HEK293T (cell line): Measurements from ENCODE around the gene FAM24B.
"Not testable (repeated sequence)": the region's sequence is repeated elsewhere in the genome, so short reads cannot be mapped to it uniquely, and the experiment has no call there.

Experiments used
- CTCF ChIA-PET: fragments of 350-600 bp; formaldehyde crosslinking; extraction: SDS; loops from one replicate; lab custom pipeline; 2021; ENCODE audit warnings: antibody characterized with exemption, inconsistent platforms; lab: Yijun Ruan, JAX
- POLR2A ChIA-PET: fragments of 350-600 bp; formaldehyde crosslinking; extraction: SDS; loops from one replicate; lab custom pipeline; 2020; ENCODE audit warnings: antibody characterized with exemption, inconsistent platforms; lab: Yijun Ruan, JAX
- DNase-seq: peaks from one replicate; pipeline ENCODE4 v3.0.0; 2012; ENCODE audit warnings: mixed read lengths; ENCODE audit errors: extremely low spot score
- ARNT ChIP-seq: fragments of 450-650 bp; IDR thresholded peaks from 2 replicates; pipeline ENCODE4 v1.6.1; 2017; ENCODE audit warnings: mild to moderate bottlenecking
- BHLHE40 ChIP-seq: fragments of 450-650 bp; IDR thresholded peaks from 2 replicates; pipeline ENCODE4 v1.6.1; 2016; ENCODE audit warnings: mild to moderate bottlenecking, moderate library complexity, borderline replicate concordance
- CTBP1 ChIP-seq: fragments of 450-650 bp; IDR thresholded peaks from 2 replicates; pipeline ENCODE4 v1.6.1; 2016; ENCODE audit warnings: borderline replicate concordance
- ELF4 ChIP-seq: fragments of 450-650 bp; IDR thresholded peaks from 2 replicates; pipeline ENCODE4 v1.6.1; 2017; ENCODE audit warnings: antibody characterized with exemption
- FOXA1 ChIP-seq: fragments of 450-650 bp; IDR thresholded peaks from 2 replicates; pipeline ENCODE4 v1.6.1; 2016; ENCODE audit warnings: mild to moderate bottlenecking
- FOXK2 ChIP-seq: fragments of 450-650 bp; IDR thresholded peaks from 2 replicates; pipeline ENCODE4 v1.6.1; 2016; ENCODE audit warnings: mild to moderate bottlenecking
- FOXM1 ChIP-seq: fragments of 450-650 bp; IDR thresholded peaks from 2 replicates; pipeline ENCODE4 v1.6.1; 2017; ENCODE audit warnings: mild to moderate bottlenecking, borderline replicate concordance
- HDGF ChIP-seq: fragments of 450-650 bp; IDR thresholded peaks from 2 replicates; pipeline ENCODE4 v1.6.1; 2017; ENCODE audit warnings: antibody characterized with exemption, borderline replicate concordance
- L3MBTL2 ChIP-seq: fragments of 450-650 bp; conservative IDR thresholded peaks from 2 replicates; pipeline ENCODE4 v1.6.1; 2016; ENCODE audit warnings: mild to moderate bottlenecking
- LEF1 ChIP-seq: fragments of 450-650 bp; IDR thresholded peaks from 2 replicates; pipeline ENCODE4 v1.6.1; 2017; ENCODE audit warnings: mild to moderate bottlenecking, borderline replicate concordance
- NFRKB ChIP-seq: fragments of 450-650 bp; IDR thresholded peaks from 2 replicates; pipeline ENCODE4 v1.6.1; 2016; ENCODE audit warnings: mild to moderate bottlenecking, moderate library complexity
- SP1 ChIP-seq: fragments of 450-650 bp; IDR thresholded peaks from 2 replicates; pipeline ENCODE4 v1.6.1; 2017
- SUZ12 ChIP-seq: fragments of 450-650 bp; IDR thresholded peaks from 2 replicates; pipeline ENCODE4 v1.6.1; 2016; ENCODE audit warnings: mild to moderate bottlenecking
- TARDBP ChIP-seq: fragments of 450-650 bp; IDR thresholded peaks from 2 replicates; pipeline ENCODE4 v1.6.1; 2016
- ZNF384 ChIP-seq: fragments of 450-650 bp; IDR thresholded peaks from 2 replicates; pipeline ENCODE4 v1.6.1; 2016
- TF ChIP-seq, protein P1 (sequence below): fragments of 450-650 bp; IDR thresholded peaks from 2 replicates; pipeline ENCODE4 v1.6.1; 2016

The FAM24B gene, protein sequence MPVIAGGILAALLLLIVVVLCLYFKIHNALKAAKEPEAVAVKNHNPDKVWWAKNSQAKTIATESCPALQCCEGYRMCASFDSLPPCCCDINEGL

DNA sequence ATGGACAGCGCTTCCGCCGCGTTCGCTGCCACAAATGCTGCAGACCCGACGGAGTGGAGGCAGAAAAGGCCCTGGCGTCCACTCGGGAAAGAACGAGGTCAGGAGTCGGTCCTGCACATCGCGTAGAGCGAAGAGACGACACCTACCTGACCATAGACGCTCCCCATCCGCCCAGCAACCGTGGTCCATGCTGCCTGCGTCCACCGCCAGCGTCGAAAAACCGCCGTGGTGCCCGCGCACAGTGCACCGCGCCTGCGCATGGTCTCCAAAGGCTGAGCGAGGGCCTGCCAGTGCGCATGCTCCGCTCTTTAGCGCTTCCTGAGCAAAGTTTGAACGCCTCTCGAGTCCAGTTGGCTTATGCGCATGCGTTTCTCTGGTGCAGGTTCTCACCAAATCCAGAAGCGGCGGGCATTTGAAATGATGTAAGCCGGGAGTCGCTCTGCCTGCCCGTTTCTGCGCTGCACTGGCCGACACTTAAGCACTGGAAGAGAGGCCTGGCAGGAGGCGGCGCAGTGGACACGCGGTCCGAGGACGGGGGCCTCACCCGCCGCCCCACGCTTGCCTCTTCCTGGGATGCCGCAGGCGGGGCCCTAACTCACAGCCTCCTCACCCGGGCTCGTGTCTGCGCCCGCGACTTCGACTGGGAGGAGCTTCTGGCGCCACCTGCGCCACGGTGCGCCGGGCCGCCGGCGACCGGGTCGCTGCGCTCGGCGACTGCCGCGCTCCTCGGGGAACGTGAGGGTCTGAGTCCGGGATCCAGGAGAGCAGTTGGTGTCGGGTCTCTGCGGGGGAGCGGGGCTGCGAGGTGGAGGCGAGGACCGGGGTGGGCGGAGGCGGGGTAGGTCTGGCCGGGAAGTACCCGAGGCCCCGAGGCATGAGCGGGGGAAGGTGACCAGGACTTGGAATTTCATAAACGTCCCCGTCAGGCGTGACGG, at the start of gene FAM24B:
Gene FAM24B (minus strand): TSS at position 243 of the 935 bp plus-strand sequence. CDS start 29,066 bp downstream, outside the sequence.
- DNase-seq = peak; percentile 98
- no peak for TF ChIP-seq ARNT
- no peak for TF ChIP-seq ZNF384
- TF ChIP-seq L3MBTL2 = peak; percentile 99
- ChIA-PET CTCF (no interaction called here), POLR2A (interaction anchor here (0.6 to 1.0 kb wide), 3 partner anchors 10 to 16 kb away, joined by 3 to 5 read pairs (median 5); no protein-coding TSS in a partner anchor)

DNA sequence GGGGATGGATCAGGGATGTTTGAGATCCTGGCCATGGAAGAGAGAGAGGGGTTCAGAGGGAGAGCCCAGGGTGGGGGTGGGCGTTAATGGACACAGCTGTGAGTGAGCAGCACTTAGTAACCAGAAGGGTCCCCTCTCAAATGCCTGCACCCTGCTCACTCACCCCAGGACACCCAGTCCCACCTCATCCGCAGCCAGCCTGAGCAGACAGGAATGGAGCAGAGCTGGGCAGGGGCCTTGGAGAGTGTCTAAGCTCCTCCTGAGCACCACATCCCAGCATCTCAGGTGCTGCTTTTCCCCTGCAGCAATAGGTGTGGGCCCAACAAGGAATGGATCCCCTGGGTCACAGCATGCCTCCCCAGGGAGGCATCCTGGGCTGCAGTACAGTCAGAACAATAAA, 36.3 kb upstream of the FAM24B start:
- ChIA-PET POLR2A (no interaction called here), CTCF (no interaction called here)
- no peak for DNase-seq
- no peak for TF ChIP-seq CTBP1
- no peak for TF ChIP-seq SUZ12
- no peak for TF ChIP-seq FOXA1
- TF ChIP-seq ELF4 = no peak
- TF ChIP-seq ZNF384 = no peak
- TF ChIP-seq NFRKB = no peak
- TF ChIP-seq L3MBTL2 = no peak
- no peak for TF ChIP-seq HDGF
- TF ChIP-seq FOXM1 = no peak
- TF ChIP-seq TARDBP = no peak
- no peak for TF ChIP-seq LEF1
- TF ChIP-seq BHLHE40 = no peak
- TF ChIP-seq, protein P1, sequence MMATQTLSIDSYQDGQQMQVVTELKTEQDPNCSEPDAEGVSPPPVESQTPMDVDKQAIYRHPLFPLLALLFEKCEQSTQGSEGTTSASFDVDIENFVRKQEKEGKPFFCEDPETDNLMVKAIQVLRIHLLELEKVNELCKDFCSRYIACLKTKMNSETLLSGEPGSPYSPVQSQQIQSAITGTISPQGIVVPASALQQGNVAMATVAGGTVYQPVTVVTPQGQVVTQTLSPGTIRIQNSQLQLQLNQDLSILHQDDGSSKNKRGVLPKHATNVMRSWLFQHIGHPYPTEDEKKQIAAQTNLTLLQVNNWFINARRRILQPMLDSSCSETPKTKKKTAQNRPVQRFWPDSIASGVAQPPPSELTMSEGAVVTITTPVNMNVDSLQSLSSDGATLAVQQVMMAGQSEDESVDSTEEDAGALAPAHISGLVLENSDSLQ = no peak
- no peak for TF ChIP-seq SP1
- no peak for TF ChIP-seq ARNT
- no peak for TF ChIP-seq FOXK2

DNA sequence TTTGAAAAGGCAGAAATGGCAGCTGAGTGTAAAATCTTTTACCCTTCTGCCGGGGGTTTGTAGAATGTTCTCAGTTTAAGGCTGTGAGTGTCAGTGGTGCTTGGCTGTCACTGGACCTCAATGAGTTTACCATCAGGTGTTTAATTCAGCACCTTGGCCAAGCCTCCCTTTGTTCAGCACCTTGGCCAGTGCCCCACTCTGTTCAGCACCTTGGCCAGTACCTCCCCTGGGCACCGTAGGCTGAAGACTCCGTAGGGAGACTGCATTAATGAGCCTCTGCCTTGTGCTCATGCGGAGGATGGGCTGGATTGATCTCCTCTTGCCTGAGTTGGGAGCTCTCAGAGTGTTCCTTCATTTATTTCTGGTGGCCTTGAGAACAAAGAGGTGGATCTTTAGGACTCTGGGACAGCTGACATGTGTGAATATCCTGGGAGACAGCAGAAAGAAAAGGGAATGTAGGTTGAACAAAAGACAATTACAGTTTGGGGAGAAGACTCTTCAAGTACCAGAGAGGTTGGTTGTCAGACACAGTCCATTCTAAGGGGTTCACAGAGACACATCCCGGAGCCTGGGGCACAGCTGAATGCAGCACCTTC, 32.6 kb upstream of the FAM24B start:
- ChIA-PET CTCF (no interaction called here), POLR2A (no interaction called here)
- peak; percentile 76 for DNase-seq
- no peak for TF ChIP-seq SP1
- TF ChIP-seq FOXM1 = no peak
- no peak for TF ChIP-seq FOXK2
- TF ChIP-seq, protein P1 = no peak
- no peak for TF ChIP-seq HDGF
- TF ChIP-seq ELF4 = no peak
- no peak for TF ChIP-seq FOXA1

DNA sequence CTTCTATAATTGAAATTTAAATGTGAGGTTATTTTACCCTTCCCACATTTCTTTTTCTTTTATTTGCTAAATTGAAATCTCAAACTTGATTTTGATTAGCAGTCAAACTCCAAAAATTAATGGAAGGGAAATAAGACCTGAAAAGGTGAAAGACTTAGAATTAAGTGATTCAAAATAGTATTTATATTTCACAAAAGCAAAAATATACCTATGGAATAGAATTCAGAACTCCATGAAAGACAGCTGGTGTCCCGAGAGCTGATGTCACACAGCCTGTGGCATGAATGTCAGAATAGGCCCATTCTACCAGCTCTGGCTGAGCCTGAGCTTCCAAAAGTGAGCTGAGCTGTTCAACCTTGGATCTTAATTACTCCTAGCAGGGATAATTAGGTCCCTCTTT, 30.9 kb upstream of the FAM24B start, which contains the start of gene FAM24A:
Gene FAM24A (plus strand): TSS at position 301 of the 400 bp plus-strand sequence. CDS start 1,025 bp downstream, outside the sequence.
- ChIA-PET CTCF (no interaction called here), POLR2A (no interaction called here)
- TF ChIP-seq L3MBTL2 (no peak), ARNT (no peak), HDGF (no peak), FOXK2 (no peak), ZNF384 (no peak), BHLHE40 (no peak), LEF1 (no peak), TARDBP (no peak), SP1 (no peak), FOXM1 (no peak), CTBP1 (no peak), SUZ12 (no peak)
- TF ChIP-seq, protein P1 = no peak
- DNase-seq = no peak

DNA sequence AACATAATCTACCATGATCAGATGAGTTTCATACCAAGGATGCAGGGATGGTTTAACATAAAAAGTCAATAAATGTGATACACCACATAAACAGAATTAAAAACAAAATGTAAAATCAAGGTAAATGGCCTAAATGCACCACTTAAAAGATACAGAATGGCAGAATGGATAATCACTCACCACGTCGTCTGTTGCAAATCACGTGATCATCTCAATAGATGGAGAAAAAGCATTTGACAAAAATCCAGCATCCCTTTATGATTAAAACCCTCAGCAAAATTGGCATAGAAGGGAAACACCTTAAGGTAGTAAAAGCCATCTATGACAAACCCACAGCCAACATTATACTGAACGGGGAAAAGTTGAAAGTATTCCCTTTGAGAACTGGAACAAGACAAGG, 24.5 kb upstream of the FAM24B start:
- CTCF ChIA-PET, DNase-seq, POLR2A ChIA-PET: not testable (repeated sequence)

DNA sequence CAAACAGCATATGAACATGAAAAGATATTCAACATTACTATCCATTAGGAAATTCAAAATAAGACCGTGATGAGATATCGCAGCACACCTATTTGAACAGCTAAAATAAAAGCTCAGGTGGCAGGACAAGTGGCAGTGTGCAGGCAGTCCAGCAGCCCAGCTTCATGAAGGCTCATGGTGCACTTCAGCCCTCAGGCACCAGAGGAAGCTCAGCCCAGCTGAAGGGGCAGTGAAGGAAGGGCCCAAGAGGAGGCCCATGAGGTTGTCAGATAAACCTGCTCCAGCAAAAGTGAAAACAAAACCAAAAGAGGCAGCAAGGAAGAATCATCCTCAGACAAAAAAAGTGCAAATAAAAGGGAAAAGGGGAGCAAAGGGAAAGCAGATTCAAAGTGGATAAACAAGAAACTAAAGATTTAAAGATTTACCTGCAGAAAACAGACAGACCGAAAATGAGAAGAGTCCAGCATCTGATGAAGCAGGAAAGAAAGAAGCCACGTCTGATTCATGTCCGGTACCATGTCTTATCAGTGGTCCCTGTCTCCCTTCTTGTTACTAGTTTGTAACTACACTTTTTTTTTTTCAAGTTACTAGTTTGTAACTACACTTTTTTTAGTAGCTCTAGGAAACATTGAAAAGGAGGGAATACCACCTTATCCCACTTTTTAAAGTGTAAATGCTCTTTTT, 15.0 kb upstream of the FAM24B start:
- ChIA-PET POLR2A (interaction anchor here (1.4 kb wide), 1 partner anchor 15 kb away, joined by 5 read pairs; the partner anchor contains the start of gene FAM24B), CTCF (no interaction called here)
- TF ChIP-seq FOXA1 (no peak), L3MBTL2 (no peak), LEF1 (no peak), SUZ12 (no peak), FOXK2 (no peak), HDGF (no peak), ARNT (no peak), BHLHE40 (no peak), ELF4 (no peak), SP1 (no peak), FOXM1 (no peak), CTBP1 (no peak), NFRKB (no peak)
- TF ChIP-seq, protein P1 = no peak
- no peak for DNase-seq
